ENCODE results near the gene GAST. TPM values are rescaled to one million over a fixed set of nuclear protein-coding genes. Genes with fewer than 3 reads are reported as not detected.

The GAST gene
- total RNA-seq, 2 donors from 2014 or later = not detected

DNA sequence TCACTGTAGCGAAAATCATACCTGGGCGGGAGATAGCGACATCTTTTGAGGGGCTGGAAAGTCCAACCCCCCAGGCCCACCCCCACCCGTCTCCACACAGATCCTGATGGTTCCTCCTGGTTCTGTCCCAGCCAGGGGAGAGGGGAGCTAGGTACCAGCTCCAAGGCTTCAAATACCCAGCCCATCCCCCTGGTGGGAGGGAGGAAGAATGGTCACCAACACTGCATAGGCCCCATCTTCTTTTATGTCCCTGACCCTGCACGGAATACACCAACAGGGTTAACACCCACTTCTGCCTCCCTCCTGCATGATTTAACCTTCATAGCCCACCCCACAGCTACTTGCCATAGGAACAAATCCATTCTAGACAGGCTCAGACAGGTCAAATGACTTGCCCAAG, 13.0 kb downstream of the GAST start:
- TF ChIP-seq POLR2A (IDR thresholded peaks at IDR 0.05) (no peak), POLR2AphosphoS5 (IDR thresholded peaks at IDR 0.05) (no peak)
- TF ChIP-seq, protein P1, sequence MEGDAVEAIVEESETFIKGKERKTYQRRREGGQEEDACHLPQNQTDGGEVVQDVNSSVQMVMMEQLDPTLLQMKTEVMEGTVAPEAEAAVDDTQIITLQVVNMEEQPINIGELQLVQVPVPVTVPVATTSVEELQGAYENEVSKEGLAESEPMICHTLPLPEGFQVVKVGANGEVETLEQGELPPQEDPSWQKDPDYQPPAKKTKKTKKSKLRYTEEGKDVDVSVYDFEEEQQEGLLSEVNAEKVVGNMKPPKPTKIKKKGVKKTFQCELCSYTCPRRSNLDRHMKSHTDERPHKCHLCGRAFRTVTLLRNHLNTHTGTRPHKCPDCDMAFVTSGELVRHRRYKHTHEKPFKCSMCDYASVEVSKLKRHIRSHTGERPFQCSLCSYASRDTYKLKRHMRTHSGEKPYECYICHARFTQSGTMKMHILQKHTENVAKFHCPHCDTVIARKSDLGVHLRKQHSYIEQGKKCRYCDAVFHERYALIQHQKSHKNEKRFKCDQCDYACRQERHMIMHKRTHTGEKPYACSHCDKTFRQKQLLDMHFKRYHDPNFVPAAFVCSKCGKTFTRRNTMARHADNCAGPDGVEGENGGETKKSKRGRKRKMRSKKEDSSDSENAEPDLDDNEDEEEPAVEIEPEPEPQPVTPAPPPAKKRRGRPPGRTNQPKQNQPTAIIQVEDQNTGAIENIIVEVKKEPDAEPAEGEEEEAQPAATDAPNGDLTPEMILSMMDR (IDR thresholded peaks at IDR 0.05) = no peak

DNA sequence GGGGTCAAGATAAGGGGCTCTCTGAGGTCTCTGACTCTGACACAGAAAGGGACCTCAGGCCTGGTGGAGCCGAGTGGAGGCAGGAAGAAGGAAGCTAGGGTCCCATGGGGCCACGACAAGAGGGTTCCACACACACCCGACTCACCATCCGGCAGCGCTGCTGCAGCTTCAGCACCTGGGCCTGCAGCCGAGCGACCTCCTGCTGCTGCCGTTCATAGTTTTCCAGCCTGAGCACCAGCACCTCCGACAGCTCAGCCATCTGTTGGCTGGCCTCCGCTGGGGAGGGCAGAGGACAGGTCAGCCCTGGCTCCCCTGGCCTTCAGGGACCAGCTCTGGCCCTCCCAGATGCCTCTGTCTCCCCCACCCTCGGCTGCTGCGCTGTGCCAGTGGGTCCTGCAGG, 15.9 kb downstream of the GAST start:
- WGBS = 89% methylated on average over 12 of the region's 12 CpGs

More for the DNA sequence above, 13.0 kb downstream of the GAST start:
- Histone ChIP-seq H3K4me1 (replicated peaks) (no peaks in the 10 kb centered on the region), H3K9me3 (no peaks in the 10 kb centered on the region), H3K36me3 (no peaks in the 10 kb centered on the region), H3K27me3 (replicated peaks; ENCODE audit: insufficient read depth) (no peaks in the 10 kb centered on the region), H3K4me3 (no peak overlapping the region), H3K27ac (no peak overlapping the region)
- intact Hi-C loops (cut with DNase I) = no loop called here
- 98% methylated on average over 5 of the region's 5 CpGs for whole genome bisulfite sequencing
- DNase-seq (ENCODE audit: low spot score) = no peak

DNA sequence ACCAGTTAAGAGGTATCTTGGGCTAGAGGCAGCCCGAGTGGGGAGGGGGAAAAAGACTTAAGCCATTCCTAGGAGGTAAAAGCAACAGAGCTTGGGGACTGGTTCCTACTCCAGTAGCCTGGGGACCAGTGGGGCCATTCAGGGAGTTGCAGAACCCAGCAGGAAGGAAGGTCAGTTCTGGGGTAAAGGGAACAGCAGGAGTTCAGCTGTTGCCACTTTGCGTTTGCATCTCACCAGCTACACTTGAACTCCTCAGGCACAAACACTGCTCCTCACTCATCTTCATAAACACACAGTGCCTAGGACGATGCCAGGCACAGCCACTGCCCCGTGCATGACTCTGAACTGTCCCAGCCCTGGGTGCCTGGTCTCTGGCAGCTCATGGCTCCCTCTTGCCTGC, 18.3 kb downstream of the GAST start:
- Histone ChIP-seq H3K27ac (no peak overlapping the region), H3K27me3 (replicated peaks; ENCODE audit: insufficient read depth) (peaks cover 6% of the 10 kb centered on the region), H3K4me3 (no peak overlapping the region), H3K4me1 (replicated peaks) (no peaks in the 10 kb centered on the region), H3K9me3 (no peaks in the 10 kb centered on the region), H3K36me3 (no peaks in the 10 kb centered on the region)
- TF ChIP-seq POLR2A (IDR thresholded peaks at IDR 0.05) (no peak), POLR2AphosphoS5 (IDR thresholded peaks at IDR 0.05) (no peak)
- TF ChIP-seq, protein P1 (IDR thresholded peaks at IDR 0.05) = no peak
- WGBS = 73% methylated on average over 4 of the region's 4 CpGs
- intact Hi-C loops (cut with DNase I) = loop anchor here (10.0 kb wide), 1 partner anchor 154 kb away; no protein-coding TSS in a partner anchor
- no peak for DNase-seq (ENCODE audit: low spot score)

More for the DNA sequence above, 15.9 kb downstream of the GAST start:
- Histone ChIP-seq H3K27ac (no peak overlapping the region), H3K9me3 (no peaks in the 10 kb centered on the region), H3K4me1 (replicated peaks) (no peaks in the 10 kb centered on the region), H3K4me3 (no peak overlapping the region), H3K36me3 (no peaks in the 10 kb centered on the region), H3K27me3 (replicated peaks; ENCODE audit: insufficient read depth) (no peaks in the 10 kb centered on the region)
- TF ChIP-seq, protein P1 (IDR thresholded peaks at IDR 0.05) = no peak
- no peak for TF ChIP-seq POLR2AphosphoS5 (IDR thresholded peaks at IDR 0.05)
- no peak for TF ChIP-seq POLR2A (IDR thresholded peaks at IDR 0.05)
- DNase-seq (ENCODE audit: low spot score) = no peak
- intact Hi-C loops (cut with DNase I) = no loop called here

DNA sequence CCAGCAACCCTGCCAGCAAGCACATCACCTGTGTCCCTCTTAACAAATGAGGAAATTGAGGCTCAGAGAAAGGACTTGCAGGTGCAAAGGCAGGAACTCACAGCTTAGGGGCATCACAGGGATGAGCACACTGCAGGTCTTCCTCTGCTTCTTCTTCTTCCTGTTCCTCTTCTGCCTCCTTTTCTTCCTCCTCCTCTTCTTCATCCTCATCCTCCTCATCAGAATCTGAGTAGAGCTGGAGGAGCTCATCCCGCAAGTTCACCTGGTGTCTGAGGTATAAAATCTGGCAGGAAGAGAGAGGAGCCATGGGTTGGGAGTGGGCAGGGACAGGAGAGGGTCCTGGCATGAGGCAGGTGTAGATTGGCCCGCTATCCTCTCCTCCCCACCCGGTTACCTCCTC, 19.7 kb downstream of the GAST start:
- Histone ChIP-seq H3K9me3 (no peaks in the 10 kb centered on the region), H3K4me3 (no peak overlapping the region), H3K27me3 (replicated peaks; ENCODE audit: insufficient read depth) (peaks cover 6% of the 10 kb centered on the region), H3K4me1 (replicated peaks) (no peaks in the 10 kb centered on the region), H3K36me3 (no peaks in the 10 kb centered on the region), H3K27ac (no peak overlapping the region)
- DNase-seq (ENCODE audit: low spot score) = no peak
- TF ChIP-seq, protein P1 (IDR thresholded peaks at IDR 0.05) = no peak
- no peak for TF ChIP-seq POLR2A (IDR thresholded peaks at IDR 0.05)
- TF ChIP-seq POLR2AphosphoS5 (IDR thresholded peaks at IDR 0.05) = no peak
- WGBS = 76% methylated on average over 3 of the region's 3 CpGs
- intact Hi-C loops (cut with DNase I) = loop anchor here (10.0 kb wide), 1 partner anchor 153 kb away; no protein-coding TSS in a partner anchor

DNA sequence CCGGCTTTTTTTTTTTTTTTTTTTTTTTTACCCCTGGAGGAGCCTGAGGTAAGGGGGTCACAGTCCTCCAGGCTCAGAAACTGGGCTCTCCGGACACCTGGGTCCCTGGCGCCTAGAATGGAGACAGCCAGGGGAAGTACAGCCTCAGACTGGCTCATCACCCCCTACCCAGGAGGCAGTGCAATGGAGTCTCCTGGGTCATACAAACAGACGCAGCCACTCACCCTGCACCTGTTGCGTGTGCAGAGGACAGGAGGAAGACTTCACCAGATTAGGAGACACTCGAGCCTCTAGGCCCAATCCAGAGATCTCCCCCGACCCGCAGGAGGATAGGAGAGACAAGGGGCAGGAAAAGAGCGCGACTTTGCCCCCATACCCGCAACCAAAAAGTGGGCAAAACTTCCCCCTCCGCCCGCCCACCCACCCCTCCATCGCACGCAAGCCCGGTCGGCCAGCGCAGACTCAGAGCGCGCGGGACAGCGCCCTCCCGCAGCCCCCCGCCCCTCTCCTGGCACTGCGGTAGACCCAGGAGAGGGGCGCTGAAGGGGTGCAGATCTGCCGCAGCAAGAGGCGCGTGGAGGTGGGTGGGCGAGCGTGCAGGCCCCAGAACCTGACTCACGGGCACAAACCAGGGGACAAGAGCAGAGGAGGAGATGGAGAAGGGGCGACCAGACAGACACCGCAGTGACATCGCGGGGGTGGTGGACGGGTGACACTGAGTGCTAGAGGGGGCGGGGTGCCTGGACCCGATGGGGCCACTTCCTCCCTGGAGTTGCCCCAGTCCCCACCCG, 21.4 kb downstream of the GAST start:
- intact Hi-C loops (cut with DNase I) = loop anchor here (10.0 kb wide), 1 partner anchor 151 kb away; no protein-coding TSS in a partner anchor
- H3K27me3 ChIP-seq (replicated peaks; ENCODE audit: insufficient read depth) = peaks cover 6% of the 10 kb centered on the region
- H3K4me3 ChIP-seq = peak overlapping the region in 1 of 2 donors; percentile 48
- no peaks in the 10 kb centered on the region for H3K9me3 ChIP-seq
- H3K36me3 ChIP-seq = no peaks in the 10 kb centered on the region
- H3K4me1 ChIP-seq (replicated peaks) = no peaks in the 10 kb centered on the region
- DNase-seq (ENCODE audit: low spot score) = no peak
- no peak overlapping the region for H3K27ac ChIP-seq
- TF ChIP-seq POLR2AphosphoS5 (IDR thresholded peaks at IDR 0.05) = no peak
- TF ChIP-seq, protein P1 (IDR thresholded peaks at IDR 0.05) = no peak
- no peak for TF ChIP-seq POLR2A (IDR thresholded peaks at IDR 0.05)
- WGBS = 21% methylated on average over 31 of the region's 40 CpGs

Data from prostate gland (tissue), 2 donors.